ENCODE data around the gene HS3ST4. TPM values are rescaled to one million over a fixed set of nuclear protein-coding genes. Genes with fewer than 3 reads are reported as not detected.

HS3ST4 gene
- total RNA-seq, 1 donor from 2014 or later: 2.1 TPM

DNA sequence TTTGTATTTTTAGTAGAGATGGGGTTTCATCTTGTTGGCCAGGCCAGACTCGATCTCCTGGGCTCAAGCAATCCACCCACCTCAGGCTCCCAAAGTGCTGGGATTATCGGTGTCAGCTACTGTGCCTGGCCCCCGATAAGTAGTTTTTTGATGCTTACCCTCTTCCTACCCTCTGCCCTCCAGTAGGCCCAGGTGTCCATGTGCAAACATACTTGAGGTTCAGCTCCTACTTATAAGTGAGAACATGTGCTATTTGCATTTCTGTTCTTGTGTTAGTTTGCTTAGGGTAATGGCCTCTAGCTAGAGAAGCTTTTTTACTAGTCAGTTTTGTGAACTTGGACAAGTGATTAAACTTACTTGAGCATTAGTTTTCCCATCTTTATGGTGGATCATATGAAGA, 136.8 kb downstream of the HS3ST4 start:
- ATAC-seq: no peak

DNA sequence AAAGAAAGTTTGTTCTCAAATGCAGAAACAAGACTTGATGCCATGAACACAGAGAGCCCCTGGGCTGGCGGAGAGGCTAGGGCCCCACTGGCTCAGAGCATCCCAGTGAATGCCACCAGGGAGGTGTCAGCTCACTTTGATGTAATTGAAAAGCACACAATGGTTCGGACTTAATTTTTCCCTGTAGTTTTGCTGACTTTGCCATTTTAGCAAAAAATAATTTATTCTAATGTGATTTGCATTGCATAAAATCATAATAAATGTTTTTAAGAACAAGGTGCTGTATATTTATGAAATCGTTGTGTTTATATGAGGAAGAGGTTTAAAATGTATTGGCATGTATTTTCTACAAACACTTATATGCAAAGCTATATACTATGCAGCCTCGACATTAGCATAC, 140.5 kb downstream of the HS3ST4 start:
- ATAC-seq: no peak

DNA sequence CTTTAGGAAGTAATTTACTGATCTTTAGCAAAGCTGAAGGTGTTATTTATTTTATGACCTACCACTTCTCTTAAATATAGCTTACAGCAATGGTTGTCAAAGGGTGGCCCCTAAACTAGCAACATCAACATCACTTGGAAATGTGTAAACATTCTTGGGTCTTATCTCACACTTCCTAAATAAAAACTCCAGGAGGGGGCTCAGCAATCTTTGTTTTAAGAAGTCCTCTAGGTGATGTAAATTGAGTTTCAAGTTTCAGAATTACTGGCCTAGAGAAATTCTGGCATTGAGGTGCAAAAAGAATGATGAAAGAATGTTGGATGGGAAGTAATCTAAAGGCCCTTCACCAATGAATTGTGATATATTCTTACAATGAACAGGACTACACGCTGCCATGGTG, 142.3 kb downstream of the HS3ST4 start:
- no peak for ATAC-seq

DNA sequence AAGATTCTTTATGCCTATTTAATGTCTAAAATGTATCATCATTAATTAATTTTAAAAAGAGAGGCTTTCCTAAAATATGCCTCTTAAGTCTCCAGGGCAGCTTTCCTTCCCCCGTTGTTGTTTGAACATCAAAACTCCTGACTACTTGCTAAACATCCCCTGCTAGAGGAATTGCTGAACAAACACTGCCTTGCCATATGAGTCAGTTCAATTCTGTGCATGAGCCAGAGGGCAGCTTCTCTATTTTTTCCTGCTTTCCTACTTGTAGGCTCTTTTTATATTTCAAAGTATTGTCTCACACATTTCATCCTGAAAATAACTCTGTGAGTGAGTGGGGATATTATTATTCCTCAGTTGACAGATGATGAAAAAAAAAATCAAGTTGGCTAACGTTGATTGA, 143.4 kb downstream of the HS3ST4 start:
- no peak for ATAC-seq

DNA sequence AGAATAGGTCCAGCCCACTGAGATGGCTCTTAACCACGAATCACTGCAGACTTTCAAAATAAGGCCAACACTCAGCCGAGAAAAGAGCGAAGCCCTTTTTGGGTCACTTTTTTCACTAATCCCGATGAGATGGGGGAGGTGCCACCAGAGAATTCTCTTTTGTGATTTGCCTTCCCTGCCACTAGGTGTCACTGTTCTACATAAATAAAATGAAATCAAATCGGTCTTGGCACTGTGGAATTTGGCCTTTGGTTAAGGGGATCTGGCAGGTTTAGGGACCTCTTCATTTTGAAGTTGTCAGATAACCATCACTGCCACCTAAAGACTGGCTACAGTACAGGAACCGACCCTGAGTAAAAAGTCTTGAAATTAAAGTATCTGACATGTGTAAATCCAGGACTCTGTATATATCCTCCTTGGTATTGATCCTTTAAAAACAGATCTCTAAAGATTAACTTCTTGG, 147.0 kb downstream of the HS3ST4 start:
- peak; percentile 47 for ATAC-seq

DNA sequence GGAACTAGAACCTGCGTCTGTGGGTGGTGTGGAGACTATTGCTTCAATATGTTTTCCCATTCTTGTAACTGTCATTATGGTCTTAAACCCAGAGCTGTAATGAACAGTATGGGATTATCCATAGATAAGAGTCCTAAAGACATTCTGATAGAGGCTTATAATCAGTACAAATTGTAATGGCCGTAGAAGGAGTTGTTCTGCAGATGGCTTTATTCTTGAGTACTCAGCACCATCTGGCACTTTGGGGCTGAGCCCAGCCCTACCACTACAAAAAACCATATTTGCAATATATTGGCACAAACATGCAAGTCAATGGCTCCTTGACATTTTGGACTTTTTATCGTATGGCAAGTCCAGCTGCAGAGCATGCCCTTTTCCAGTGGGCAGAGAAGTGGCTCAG, 150.0 kb downstream of the HS3ST4 start:
- no peak for ATAC-seq

DNA sequence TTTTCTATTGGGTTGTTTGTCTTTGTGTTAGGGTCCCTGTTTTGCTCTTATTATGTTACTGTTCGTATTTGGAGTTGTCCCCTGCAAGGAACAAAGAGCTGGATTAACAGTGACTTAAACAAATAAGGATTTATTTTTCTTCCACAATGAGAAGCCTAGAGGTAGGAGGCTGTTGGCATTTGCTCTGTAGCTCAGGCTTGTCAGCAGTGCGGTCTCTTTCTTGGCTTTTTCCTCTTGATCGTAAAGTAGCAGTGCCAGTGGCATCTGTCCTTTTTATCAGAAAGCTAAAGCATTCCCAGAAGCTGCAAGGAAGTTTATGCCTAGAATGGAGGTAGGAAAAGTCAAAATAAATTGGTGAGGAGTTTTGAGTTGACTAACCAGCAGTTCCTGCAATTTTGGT, 154.1 kb downstream of the HS3ST4 start:
- no peak for ATAC-seq

DNA sequence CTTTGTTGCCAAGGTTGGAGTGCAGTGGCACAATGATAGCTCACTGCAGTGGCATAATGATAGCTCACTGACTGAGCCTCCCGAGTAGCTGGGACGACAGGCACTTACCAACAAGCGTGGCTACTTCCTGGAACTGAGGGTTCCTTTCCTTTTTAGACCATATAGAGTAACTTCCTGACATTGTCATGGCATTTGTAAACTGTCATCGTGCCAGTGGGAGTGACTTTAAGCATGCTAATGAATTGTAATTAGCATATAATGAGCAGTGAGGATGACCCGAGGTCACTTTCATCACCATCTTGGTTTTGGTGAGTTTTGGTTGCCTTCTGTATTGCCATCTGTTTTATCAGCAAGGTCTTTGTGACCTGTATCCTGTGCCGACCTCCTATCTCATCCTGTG, 162.4 kb downstream of the HS3ST4 start:
- no peak for ATAC-seq

DNA sequence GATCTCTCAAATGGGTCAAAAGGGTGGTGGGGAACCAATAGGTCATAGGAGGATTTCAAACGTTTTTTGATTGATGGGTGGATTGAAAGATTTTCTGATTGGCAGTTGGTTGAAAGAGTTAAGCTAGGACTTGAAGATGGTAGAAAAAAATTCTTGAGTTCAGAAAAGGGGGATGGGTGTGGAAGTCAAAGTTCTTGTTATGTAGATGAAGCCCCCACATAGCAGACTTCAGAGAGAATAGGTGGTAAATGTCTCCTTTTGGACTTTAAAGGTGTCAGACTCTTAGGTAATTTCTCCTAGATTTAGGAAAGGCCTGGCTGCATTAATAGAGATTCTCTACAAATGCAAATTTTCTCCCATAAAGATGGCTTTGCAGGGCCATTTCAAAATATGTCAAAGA, 163.3 kb downstream of the HS3ST4 start:
- ATAC-seq: no peak

DNA sequence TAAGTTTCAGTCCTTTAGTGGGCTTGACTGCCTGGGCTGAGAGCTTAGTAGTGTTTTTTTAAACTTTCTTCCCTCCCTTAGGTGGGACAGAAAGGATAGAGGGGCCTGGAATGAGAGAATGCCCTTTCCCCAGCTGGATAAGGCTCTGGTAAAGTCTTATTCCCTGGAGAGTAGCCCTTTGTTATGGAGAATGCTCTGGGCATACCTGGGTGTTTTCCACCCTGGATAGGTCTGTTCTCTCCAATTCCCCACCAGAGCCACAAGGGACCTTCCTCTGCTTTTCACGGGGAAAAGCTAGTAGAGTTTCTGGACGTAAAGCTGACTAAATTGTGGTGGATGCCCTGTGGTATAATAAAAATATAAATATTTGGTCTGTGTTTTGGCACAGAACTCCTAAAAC, 164.1 kb downstream of the HS3ST4 start:
- ATAC-seq: no peak

DNA sequence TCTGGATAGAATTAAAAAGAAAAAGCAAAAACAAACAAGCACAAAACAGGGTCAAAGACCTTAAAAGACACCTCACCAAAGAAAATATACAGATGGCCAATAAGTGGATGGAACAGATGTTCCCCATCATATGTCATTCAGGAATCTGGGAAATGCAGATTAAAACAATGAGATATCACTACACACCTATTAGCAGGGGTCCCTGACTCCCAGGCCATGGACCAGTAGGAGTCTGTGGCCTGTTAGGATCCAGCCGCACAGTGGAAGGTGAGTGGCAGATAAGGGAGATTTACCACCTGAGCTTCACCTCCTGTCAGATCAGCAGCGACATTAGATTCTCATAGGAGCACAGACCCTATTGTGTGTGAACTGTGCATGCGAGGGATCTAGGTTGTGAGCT, 167.9 kb downstream of the HS3ST4 start:
- no peak for ATAC-seq

DNA sequence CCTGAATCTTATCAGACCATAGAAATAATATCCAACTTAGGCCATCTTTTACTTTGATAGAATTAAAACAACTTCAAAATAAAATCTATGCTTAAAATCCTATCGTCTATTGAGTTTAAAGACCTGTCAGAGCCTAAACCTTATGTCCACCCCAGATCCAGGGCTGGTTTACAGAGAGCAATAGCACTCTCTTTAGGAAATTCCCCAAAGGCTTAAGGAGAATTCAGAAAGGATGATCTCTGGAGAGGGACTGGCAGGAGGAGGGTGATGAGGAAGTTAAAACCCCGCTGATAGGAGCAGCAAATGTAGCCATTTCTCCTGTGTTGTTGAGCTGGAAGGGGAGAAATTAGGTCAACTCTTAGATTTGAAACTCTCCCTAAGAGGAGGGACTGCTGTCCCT, 175.3 kb downstream of the HS3ST4 start:
- no peak for ATAC-seq

DNA sequence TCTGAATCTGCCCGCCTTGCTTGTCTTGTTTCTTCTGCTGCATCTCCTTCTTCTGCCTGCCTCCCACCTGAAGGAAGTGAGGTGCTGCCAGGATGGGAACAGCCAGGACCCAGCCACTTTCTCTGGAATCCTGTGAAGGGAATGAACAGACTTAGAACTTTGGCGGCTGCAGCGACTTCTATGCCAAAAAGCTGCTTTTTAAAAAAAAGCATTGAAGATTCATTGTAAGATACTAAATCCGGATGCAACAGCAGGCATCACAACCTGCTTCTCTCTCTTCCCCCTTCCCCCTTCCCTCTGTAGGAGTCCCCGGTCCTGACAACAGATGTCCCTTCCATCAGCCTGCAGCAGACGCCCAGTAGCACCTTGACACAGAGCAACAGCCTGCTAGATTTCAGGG, 176.3 kb downstream of the HS3ST4 start:
- ATAC-seq: no peak

DNA sequence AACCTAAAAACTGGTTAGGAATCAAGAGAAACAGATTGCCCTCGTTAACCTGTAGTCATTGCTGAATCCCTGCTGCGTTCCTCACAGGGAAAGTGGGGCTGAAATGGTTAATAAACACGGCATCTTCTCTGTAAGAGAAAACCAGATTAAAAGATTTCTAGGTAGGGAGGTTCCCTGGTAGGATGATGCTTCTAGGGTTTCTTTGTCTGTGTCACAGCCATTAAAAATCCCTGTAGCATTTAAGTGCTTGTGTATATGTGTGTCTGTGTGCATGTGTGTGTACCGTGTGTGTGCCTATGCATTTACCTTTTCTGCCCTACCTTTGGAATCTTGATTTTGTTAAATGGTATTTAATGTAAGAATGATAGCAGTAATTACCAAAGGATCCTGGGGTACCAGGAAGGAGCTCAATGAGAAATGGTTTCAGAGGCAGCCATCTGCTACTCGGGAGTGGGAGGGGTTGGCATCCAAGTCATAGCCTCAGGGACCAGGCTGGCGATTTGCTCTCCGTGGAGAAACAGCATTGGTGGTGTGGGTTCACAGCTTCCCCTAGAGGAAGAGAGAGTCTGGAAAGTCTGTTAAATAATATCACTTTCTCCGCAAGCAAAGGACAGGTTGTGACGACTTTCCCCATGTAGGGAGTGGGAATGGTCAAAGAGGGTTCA, 177.1 kb downstream of the HS3ST4 start:
- ATAC-seq: no peak

DNA sequence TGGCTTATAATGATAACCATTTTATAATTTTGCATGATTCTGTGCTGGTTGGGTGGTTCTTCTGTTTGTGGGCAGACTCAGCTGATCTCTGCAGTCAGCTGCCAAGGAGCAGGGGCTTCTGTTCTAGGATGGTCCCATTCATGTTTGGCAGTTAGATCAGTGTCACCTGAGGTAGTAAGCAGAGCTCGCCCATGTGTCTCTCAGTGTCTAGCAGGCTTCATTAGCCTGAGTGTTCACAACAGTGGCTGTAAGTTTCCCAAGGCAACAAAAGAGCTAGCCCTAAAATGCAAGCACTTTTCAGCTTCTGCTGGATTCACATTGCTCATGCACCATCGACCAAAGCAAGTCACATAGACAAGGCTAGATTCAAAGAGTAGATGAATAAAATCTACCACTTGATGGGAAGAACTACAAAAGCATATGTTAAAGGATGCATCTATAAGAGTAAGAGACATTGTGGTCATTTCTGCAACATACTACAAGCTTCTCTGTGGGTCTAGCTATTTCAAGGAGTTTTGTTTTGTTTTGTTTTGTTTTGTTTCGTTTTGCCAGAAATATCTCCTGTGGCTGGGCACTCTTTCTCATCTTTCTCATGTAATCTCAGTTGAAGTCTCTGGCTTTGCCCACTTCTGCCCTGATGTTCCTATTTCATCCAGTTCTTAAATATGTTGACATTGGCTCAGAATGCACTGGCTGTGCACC, 180.8 kb downstream of the HS3ST4 start:
- ATAC-seq: no peak

DNA sequence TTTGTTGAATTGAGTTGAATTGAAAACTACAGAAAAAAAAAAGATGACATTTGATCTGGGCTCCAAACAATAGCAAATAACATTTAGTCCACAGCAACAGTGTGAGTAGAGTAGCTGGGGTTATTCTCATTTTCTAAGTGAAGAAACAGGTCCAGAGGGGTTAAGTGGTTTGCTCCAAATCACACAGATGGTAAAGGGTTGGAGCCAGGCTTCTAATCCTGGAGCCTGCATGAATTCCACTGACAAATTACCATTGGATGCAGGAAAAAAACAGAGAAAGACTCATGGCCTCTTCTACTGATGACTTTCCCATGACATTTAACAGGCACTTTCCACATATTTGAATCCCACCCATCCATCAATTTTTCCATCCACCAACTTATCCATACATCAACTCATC, 182.4 kb downstream of the HS3ST4 start:
- no peak for ATAC-seq

DNA sequence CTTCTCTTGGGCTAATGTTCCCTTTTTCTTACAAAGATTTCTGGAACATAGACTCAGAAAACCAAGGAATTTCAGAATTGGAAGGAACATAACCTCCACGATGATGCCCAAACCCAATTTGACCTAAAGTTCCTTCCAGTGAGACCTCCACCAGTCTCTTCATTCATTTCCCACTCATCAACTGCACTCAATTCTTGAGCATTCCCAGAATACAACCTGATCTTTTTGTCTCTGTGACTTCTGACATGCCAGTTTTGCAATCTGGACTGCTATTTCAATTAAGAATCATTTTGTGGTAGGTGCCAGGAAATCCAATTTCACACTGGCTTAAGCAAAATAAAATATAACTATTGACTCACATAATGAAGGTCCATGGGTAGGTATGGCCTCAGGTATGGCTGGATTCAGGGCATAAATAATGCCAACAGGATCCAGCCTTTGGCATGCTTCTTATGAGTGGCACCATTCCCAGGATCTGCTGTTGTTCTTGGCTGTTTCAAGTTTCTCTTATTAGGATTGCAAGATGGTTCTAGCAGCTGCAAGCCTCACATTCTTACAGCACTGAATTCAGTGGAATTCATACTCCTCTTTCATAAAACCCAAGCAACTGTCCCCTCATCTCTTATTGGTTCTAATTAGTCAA, 184.3 kb downstream of the HS3ST4 start:
- no peak for ATAC-seq

DNA sequence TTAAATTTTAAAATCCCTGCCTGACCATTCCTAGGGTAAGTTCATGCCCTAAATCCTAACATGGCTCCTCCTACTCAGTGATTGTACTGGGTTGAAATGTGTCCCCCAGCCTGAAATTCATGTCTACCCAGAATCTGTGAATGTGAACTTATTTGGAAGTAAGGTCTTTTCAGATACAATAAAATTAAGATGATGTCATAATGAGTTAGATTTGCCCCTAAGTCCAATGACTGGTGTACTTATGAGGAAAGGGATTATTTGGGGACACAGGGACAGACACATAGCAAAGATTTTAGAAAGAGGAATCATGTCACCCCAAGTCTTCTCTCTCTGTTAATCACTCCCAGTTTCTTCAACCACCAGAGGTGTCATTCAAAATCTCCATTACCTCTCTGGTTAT, 185.3 kb downstream of the HS3ST4 start:
- no peak for ATAC-seq

DNA sequence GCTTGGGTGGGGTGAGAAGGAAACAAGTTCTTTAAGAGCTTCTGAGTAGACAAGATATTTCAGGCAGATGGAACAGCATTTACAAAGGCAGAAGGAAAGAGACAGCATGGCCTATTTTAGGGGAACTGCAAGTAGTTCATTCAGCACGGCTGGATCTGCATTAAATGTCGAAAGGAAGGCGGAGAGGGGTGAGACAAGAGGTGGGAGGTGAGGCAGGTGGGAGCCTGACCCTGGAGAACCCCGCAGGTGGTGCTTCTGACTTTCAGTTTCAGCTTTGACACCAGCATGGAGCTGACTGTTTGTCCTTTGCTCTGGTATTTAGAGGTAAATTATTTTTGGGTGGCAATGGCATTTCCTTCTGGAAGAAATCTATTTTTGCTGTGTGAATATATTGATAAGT, 194.8 kb downstream of the HS3ST4 start:
- ATAC-seq: no peak

DNA sequence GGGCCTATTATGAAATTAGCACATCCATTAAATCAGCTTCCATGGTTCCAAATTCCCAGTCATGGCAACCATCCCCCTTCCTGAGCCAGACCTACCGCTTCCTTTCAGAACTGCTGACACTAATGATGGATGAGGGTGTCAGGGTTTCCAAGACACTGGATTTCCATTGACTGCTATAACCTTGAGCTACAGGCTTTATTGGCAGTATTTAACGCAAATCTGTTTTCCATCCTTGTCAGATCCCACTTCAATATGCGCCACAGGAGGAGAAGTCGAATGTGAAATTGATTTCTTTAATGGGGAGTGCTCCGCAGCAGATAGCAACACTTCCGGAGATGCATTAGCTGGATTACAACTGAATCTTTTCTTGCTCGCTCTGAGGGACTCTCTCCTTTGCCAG, 197.1 kb downstream of the HS3ST4 start:
- ATAC-seq: no peak

DNA sequence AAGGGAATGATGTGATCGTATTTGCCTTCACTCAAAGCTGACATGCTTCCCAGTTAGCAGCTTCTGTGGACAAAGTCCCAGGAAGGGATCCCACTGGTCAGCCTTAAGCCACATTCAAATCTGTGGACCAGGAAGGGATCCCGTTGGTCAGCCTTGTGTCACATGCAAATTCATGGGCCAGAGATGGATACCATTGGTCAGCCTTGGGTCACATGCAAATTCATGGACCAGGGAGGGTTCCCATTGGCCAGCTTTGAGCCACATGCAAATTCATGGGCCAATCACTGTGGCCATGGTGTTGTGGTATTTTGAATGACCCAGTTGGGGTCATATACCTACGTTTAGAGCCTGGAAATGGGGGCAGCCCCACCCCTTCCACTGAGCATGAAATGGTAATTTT, 201.6 kb downstream of the HS3ST4 start:
- ATAC-seq: no peak

DNA sequence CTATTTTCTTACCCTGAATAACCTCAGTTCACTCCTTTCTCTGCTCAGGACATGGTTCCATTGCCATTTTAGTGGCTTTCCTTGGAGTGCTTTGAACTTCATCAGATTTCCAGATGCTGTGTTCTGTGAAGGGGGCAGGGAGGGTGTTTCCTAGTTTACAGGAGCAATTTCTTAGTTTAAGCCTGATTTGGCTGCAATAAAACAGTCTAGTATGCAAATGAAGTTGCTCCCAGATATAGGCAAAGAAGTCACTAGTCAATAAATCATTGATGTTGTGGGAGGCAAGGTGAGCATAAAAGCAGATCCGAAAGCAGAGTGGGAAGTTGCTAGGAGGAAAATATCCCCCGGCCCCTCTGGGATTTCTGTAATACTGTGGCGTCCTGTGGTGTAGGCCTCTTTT, 202.3 kb downstream of the HS3ST4 start:
- no peak for ATAC-seq

DNA sequence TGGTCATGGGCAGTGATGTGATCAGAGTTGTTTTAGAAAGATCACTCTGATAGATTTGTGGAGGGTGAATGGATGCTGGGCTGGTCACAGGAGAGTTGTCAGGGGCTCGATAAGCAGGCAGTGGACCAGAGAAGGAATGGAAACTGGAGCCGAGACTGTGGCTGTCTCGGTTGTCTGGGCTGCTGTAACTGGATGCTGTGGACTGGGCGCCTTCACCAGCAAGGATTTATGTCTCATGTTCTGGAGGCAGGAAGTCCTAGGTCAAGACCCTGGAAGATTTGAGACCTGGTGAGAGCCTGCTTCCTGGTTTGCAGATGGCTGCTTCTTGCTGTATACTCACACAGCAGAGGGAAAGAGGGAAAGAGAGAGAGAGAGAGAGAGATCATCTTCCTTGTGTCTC, 203.6 kb downstream of the HS3ST4 start:
- no peak for ATAC-seq

DNA sequence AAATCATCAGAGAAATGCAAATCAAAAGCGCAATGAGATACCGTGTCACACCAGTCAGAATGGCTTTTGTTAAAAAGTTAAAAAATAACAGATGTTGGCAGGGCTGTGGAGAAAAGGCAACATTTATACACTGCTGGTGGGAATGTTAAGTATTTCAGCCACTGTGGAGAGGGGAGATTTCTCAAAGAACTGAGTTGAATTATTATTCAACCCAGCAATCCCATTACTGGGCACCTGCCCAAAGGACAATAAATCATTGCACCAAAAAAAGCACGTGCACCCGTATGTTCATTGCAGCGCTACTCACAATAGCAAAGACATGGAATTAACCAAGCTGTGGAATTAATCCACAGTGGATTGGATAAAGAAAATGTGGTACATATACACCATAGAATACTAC, 204.7 kb downstream of the HS3ST4 start:
- no peak for ATAC-seq
